HG02852 (cell line): Measurements from ENCODE around the gene SUGP1.
"Not testable (repeated sequence)": the region's sequence is repeated elsewhere in the genome, so short reads cannot be mapped to it uniquely, and the experiment has no call there.

Experiments
- ATAC-seq: cut with Tn5 transposase; IDR thresholded peaks from one replicate; pipeline ENCODE4 v1.9.1; 2021; ENCODE audit warnings: mild to moderate bottlenecking, moderate library complexity; ENCODE audit not compliant: unreplicated experiment

Gene SUGP1

GRCh38 chr19:19268453-19269385 is 51.6 kb downstream of the SUGP1 start:
- ATAC-seq, result no peak

GRCh38 chr19:19267305-19267704 is 53.0 kb downstream of the SUGP1 start:
- no peak for ATAC-seq

GRCh38 chr19:19263886-19264487 is 56.3 kb downstream of the SUGP1 start:
- no peak for ATAC-seq

- no peak for ATAC-seq
Measured at GRCh38 chr19:19262190-19263057, 57.9 kb downstream of the SUGP1 start.

GRCh38 chr19:19261350-19262189 is 58.7 kb downstream of the SUGP1 start:
- no peak for ATAC-seq

- ATAC-seq, result no peak
Measured at GRCh38 chr19:19260417-19261214, 59.7 kb downstream of the SUGP1 start.

- ATAC-seq, result no peak
Measured at GRCh38 chr19:19259741-19260140, 60.6 kb downstream of the SUGP1 start.

- ATAC-seq, result no peak
Measured at GRCh38 chr19:19258589-19259338, 61.5 kb downstream of the SUGP1 start.

- no peak for ATAC-seq
Measured at GRCh38 chr19:19257836-19258588, 62.3 kb downstream of the SUGP1 start.

GRCh38 chr19:19257137-19257536 is 63.2 kb downstream of the SUGP1 start:
- no peak for ATAC-seq

GRCh38 chr19:19256072-19256969 is 64.0 kb downstream of the SUGP1 start:
- no peak for ATAC-seq

GRCh38 chr19:19253409-19253808 is 66.9 kb downstream of the SUGP1 start:
- ATAC-seq, result not testable (repeated sequence)

- ATAC-seq, result no peak
Measured at GRCh38 chr19:19250196-19250801, 70.0 kb downstream of the SUGP1 start.

GRCh38 chr19:19240476-19240875 is 79.8 kb downstream of the SUGP1 start:
- ATAC-seq, result no peak

GRCh38 chr19:19239675-19240074 is 80.6 kb downstream of the SUGP1 start:
- ATAC-seq, result no peak

- ATAC-seq, result no peak
Measured at GRCh38 chr19:19238126-19238894, 82.0 kb downstream of the SUGP1 start.
